HepG2 (cell line): Measurements from ENCODE around the gene RAB17. TPM values are rescaled to one million over a fixed set of nuclear protein-coding genes. Genes with fewer than 3 reads are reported as not detected.

Experiments
- CBX1 ChIP-seq: IDR thresholded peaks from one replicate; pipeline ENCODE4 v1.6.1; 2016; ENCODE audit warnings: antibody characterized with exemption, low read depth
- ERF ChIP-seq: IDR thresholded peaks from 2 replicates; pipeline ENCODE4 v1.6.1; 2018; ENCODE audit warnings: missing biosample characterization, missing genetic modification reagents
- FOXA3 ChIP-seq: IDR thresholded peaks from 2 replicates; pipeline ENCODE4 v1.6.1; 2016; ENCODE audit warnings: missing genetic modification reagents, missing compliant biosample characterization
- FOXC1 ChIP-seq: sonication (generic); formaldehyde crosslinking; IDR thresholded peaks from 2 replicates; pipeline ENCODE4 v1.8.0; 2022; ENCODE audit warnings: mild to moderate bottlenecking, missing genetic modification reagents, borderline replicate concordance
- GPN1 ChIP-seq: sonication (generic); formaldehyde crosslinking; IDR thresholded peaks from 2 replicates; pipeline ENCODE4 v1.5.1; 2020; ENCODE audit warnings: missing genetic modification reagents, borderline replicate concordance
- HMG20A ChIP-seq: IDR thresholded peaks from 2 replicates; pipeline ENCODE4 v1.6.1; 2016; ENCODE audit warnings: borderline replicate concordance
- ISL2 ChIP-seq: sonication (generic); formaldehyde crosslinking; IDR thresholded peaks from 2 replicates; pipeline ENCODE4 v1.5.0; 2020; ENCODE audit warnings: missing genetic modification reagents
- KAT2B ChIP-seq: fragments of 150-350 bp; IDR thresholded peaks from 2 replicates; pipeline ENCODE4 v1.6.1; 2014; ENCODE audit warnings: low read depth, low read length, borderline replicate concordance
- KDM5A ChIP-seq: fragments of 200-600 bp; sonication (generic); IDR thresholded peaks from 2 replicates; pipeline ENCODE4 v1.7.0; 2018; ENCODE audit warnings: antibody characterized with exemption, mild to moderate bottlenecking, low read length, borderline replicate concordance
- MIER2 ChIP-seq: IDR thresholded peaks from 2 replicates; pipeline ENCODE4 v1.6.1; 2016; ENCODE audit warnings: missing biosample characterization, missing genetic modification reagents
- NCOA1 ChIP-seq: sonication (generic); formaldehyde crosslinking; IDR thresholded peaks from 2 replicates; pipeline ENCODE4 v1.9.0; 2021; ENCODE audit warnings: missing genetic modification reagents
- NFE2L1 ChIP-seq: sonication (generic); formaldehyde crosslinking; IDR thresholded peaks from 2 replicates; pipeline ENCODE4 v1.4.0; 2020; ENCODE audit warnings: missing genetic modification reagents, mild to moderate bottlenecking, borderline replicate concordance
- NFIC ChIP-seq: IDR thresholded peaks from 2 replicates; pipeline ENCODE4 v1.6.1; 2012; ENCODE audit warnings: mild to moderate bottlenecking, low read length, inconsistent platforms
- POLR2G ChIP-seq: fragments of 200-400 bp; formaldehyde crosslinking; IDR thresholded peaks from 2 replicates; pipeline ENCODE4 v1.6.1; 2018; ENCODE audit warnings: mild to moderate bottlenecking, low read depth, low read length, moderate library complexity
- REPIN1 ChIP-seq: sonication (generic); formaldehyde crosslinking; IDR thresholded peaks from 2 replicates; pipeline ENCODE4 v1.8.0; 2022; ENCODE audit warnings: missing genetic modification reagents, low read depth, mild to moderate bottlenecking, borderline replicate concordance
- SETDB1 ChIP-seq: sonication (generic); formaldehyde crosslinking; IDR thresholded peaks from 2 replicates; pipeline ENCODE4 v1.5.1; 2020; ENCODE audit warnings: missing genetic modification reagents, mild to moderate bottlenecking, borderline replicate concordance
- SMYD3 ChIP-seq: sonication (generic); formaldehyde crosslinking; IDR thresholded peaks from 2 replicates; pipeline ENCODE4 v1.8.1; 2023; ENCODE audit warnings: mild to moderate bottlenecking, missing genetic modification reagents
- YY1 ChIP-seq: IDR thresholded peaks from 2 replicates; pipeline ENCODE4 v1.6.1; 2011; ENCODE audit warnings: low read length, low read depth, moderate library complexity, mild to moderate bottlenecking; ENCODE audit not compliant: insufficient read depth, insufficient replicate concordance
- ZFP37 ChIP-seq: sonication (generic); formaldehyde crosslinking; IDR thresholded peaks from 2 replicates; pipeline ENCODE4 v1.4.0; 2020; ENCODE audit warnings: missing genetic modification reagents, borderline replicate concordance
- ZKSCAN5 ChIP-seq: sonication (generic); formaldehyde crosslinking; IDR thresholded peaks from 2 replicates; pipeline ENCODE4 v1.5.1; 2020; ENCODE audit warnings: mild to moderate bottlenecking, missing genetic modification reagents
- ZKSCAN8 ChIP-seq: IDR thresholded peaks from 2 replicates; pipeline ENCODE4 v1.6.1; 2016; ENCODE audit warnings: borderline replicate concordance, missing genetic modification reagents, missing compliant biosample characterization
- ZNF251 ChIP-seq: sonication (generic); formaldehyde crosslinking; IDR thresholded peaks from 2 replicates; pipeline ENCODE4 v1.9.0; 2021; ENCODE audit warnings: mild to moderate bottlenecking, missing genetic modification reagents
- ZNF382 ChIP-seq: sonication (generic); formaldehyde crosslinking; IDR thresholded peaks from 2 replicates; pipeline ENCODE4 v1.5.0; 2020; ENCODE audit warnings: missing genetic modification reagents, mild to moderate bottlenecking, borderline replicate concordance
- ZNF441 ChIP-seq: sonication (generic); formaldehyde crosslinking; IDR thresholded peaks from 2 replicates; pipeline ENCODE4 v1.7.0; 2021; ENCODE audit warnings: missing genetic modification reagents, borderline replicate concordance
- ZNF496 ChIP-seq: sonication (generic); formaldehyde crosslinking; IDR thresholded peaks from 2 replicates; pipeline ENCODE4 v1.8.1; 2023; ENCODE audit warnings: mild to moderate bottlenecking, moderate library complexity, missing genetic modification reagents; ENCODE audit not compliant: insufficient replicate concordance
- ZNF558 ChIP-seq: sonication (generic); formaldehyde crosslinking; IDR thresholded peaks from 2 replicates; pipeline ENCODE4 v1.9.0; 2022; ENCODE audit warnings: mild to moderate bottlenecking, missing genetic modification reagents, borderline replicate concordance
- ZNF670 ChIP-seq: sonication (generic); formaldehyde crosslinking; IDR thresholded peaks from 2 replicates; pipeline ENCODE4 v1.8.0; 2022; ENCODE audit warnings: mild to moderate bottlenecking, missing genetic modification reagents, borderline replicate concordance
- ZNF672 ChIP-seq: sonication (generic); formaldehyde crosslinking; IDR thresholded peaks from 2 replicates; pipeline ENCODE4 v1.8.1; 2022; ENCODE audit warnings: missing genetic modification reagents
- ZSCAN21 ChIP-seq: sonication (generic); formaldehyde crosslinking; IDR thresholded peaks from 2 replicates; pipeline ENCODE4 v1.8.0; 2022; ENCODE audit warnings: mild to moderate bottlenecking, missing genetic modification reagents, moderate library complexity, borderline replicate concordance
- polyA plus RNA-seq, 8 experiments: library from polyadenylated mRNA; depleted of rRNA in 3 of 8; stranded (reverse) in 7 of 8; unstranded in 1 of 8; fragments of >200 nt; fragmentation: Illumina TruSeq in 4 of 8; extraction: Trizol in 4 of 8; gene quantifications; 2 replicates each; pipeline versions ENCODE4 v1.2.1 to v1.2.3, GENCODE V29; 2011 to 2016; ENCODE audit warnings: low read depth in 4 of 8, missing spikeins in 1 of 8, mixed read lengths in 1 of 8; ENCODE audit not compliant: insufficient read depth in 1 of 8
- total RNA-seq, 5 experiments: library from RNA; depleted of rRNA; stranded (reverse); fragments of >200 nt; fragmentation: Illumina TruSeq; extraction: Trizol; gene quantifications; 2 replicates each; pipeline ENCODE4 v1.2.3, GENCODE V29; 2016; ENCODE audit warnings: low read depth in 1 of 5
- TF ChIP-seq, protein P1 (sequence below): IDR thresholded peaks from 2 replicates; pipeline ENCODE4 v1.6.1; 2016
- TF ChIP-seq, protein P2 (sequence below): sonication (generic); formaldehyde crosslinking; IDR thresholded peaks from 2 replicates; pipeline ENCODE4 v1.4.0; 2020; ENCODE audit warnings: mild to moderate bottlenecking, missing genetic modification reagents

The RAB17 gene
- total and polyA plus RNA-seq, 2 of the 13 experiments (the other 11 are each of a cell fraction or from before 2014, with no cell fraction given): 68.0 to 124 TPM

DNA sequence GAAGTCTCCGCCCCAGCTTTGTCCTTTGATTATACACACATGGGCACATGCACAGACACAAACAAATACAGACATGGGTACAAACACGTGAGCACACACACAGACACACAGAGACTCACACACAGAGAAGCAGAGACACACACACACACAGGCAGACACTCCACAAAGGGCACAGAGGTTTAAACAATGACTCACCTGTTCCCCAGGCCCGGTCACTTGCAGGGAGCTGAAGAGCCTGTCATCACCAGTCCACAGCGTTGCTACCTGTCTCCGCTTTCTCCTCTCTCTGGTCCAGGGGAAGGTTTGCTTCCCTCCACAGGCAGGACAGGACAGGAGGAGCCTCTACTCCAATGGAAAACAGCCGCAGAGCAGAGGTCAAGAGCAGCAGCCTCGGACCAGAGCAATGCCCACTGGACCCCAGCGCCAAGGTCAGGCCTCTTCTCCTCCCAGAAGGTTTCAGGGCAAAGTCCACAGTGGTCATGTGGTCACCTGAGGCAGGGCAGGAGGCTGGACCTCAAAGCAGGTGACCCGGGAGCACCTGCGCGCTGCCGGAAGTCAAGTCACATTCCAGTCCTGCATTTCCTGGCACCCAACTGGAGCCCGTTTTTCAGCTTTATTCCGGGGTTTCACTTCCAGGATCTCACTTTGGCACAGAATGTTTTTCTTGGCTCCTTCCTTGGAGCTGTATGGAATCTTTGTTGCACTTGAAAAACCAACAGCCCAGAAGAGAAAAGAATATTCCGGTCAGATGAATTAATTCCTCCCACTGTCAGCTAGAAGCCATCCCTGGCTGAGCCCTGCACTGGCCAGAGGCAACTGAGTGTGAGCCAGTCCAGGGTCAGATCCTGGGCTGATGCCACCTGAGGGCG, at the start of gene RAB17 (continued):
- TF ChIP-seq ZFP37 (CRISPR knock-in tag) (peak; percentile 86; the same call in 1 of the 2 replicates), ZNF672 (CRISPR knock-in tag) (no peak), ZNF441 (CRISPR knock-in tag) (peak; percentile 77; the same call in 1 of the 2 replicates), SETDB1 (no peak), ZKSCAN8 (CRISPR knock-in tag) (peak; percentile 40; the same call in 1 of the 2 replicates), ZNF382 (no peak), GPN1 (CRISPR knock-in tag) (no peak), KDM5A (peak; percentile 36; the same call in 1 of the 2 replicates), POLR2G (peak; percentile 78), HMG20A (CRISPR knock-in tag) (peak; percentile 58), NFE2L1 (no peak), ZSCAN21 (CRISPR knock-in tag) (peak; percentile 91), FOXC1 (CRISPR knock-in tag) (peak; percentile 60; the same call in 1 of the 2 replicates), ZNF496 (CRISPR knock-in tag) (no peak), KAT2B (no peak), NCOA1 (CRISPR knock-in tag) (0 out of 2 replicates have a peak, but pooled peaks have one; percentile 63), YY1 (peak; percentile 55), ISL2 (CRISPR knock-in tag) (peak; percentile 84), FOXA3 (CRISPR knock-in tag) (peak; percentile 78), SMYD3 (CRISPR knock-in tag) (peak; percentile 89; the same call in 1 of the 2 replicates), ZNF670 (CRISPR knock-in tag) (peak; percentile 95), ZNF558 (CRISPR knock-in tag) (peak; percentile 43; the same call in 1 of the 2 replicates), ZKSCAN5 (CRISPR knock-in tag) (peak; percentile 97), MIER2 (CRISPR knock-in tag) (peak; percentile 75; the same call in 1 of the 2 replicates), ZNF251 (no peak), REPIN1 (CRISPR knock-in tag) (peak; percentile 97), NFIC (peak; percentile 44; the same call in 1 of the 2 replicates), ERF (CRISPR knock-in tag) (peak; percentile 88), CBX1 (peak; percentile 81)
- TF ChIP-seq, protein P1, sequence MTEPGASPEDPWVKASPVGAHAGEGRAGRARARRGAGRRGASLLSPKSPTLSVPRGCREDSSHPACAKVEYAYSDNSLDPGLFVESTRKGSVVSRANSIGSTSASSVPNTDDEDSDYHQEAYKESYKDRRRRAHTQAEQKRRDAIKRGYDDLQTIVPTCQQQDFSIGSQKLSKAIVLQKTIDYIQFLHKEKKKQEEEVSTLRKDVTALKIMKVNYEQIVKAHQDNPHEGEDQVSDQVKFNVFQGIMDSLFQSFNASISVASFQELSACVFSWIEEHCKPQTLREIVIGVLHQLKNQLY (CRISPR knock-in tag): peak; percentile 86
- TF ChIP-seq, protein P2, sequence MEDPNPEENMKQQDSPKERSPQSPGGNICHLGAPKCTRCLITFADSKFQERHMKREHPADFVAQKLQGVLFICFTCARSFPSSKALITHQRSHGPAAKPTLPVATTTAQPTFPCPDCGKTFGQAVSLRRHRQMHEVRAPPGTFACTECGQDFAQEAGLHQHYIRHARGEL (CRISPR knock-in tag): peak; percentile 83; the same call in 1 of the 2 replicates
